CD4-positive, alpha-beta T cell treated with Interleukin-4 for 4 hours (primary cell): ENCODE data around the gene PTGIS.
"Not testable (repeated sequence)": the region's sequence is repeated elsewhere in the genome, so short reads cannot be mapped to it uniquely, and the experiment has no call there.

Experiments used
- DNase-seq: peaks from one replicate; pipeline ENCODE4 v3.0.0-alpha.2; 2020

PTGIS gene

GRCh38 chr20:49578436-49578835, 10.5 kb upstream of the PTGIS start:
- DNase-seq: no peak

- DNase-seq: no peak
These were observed 7.7 kb upstream of the PTGIS start for GRCh38 chr20:49575551-49576060.

- no peak for DNase-seq
These were observed 6.0 kb upstream of the PTGIS start for GRCh38 chr20:49573900-49574416.

- no peak for DNase-seq
These were observed 4.9 kb upstream of the PTGIS start for GRCh38 chr20:49572857-49573256.

GRCh38 chr20:49571553-49571835, 3.6 kb upstream of the PTGIS start:
- no peak for DNase-seq

- no peak for DNase-seq
These were observed 3.1 kb upstream of the PTGIS start for GRCh38 chr20:49570828-49571552.

GRCh38 chr20:49570161-49570827, 2.4 kb upstream of the PTGIS start:
- no peak for DNase-seq

GRCh38 chr20:49569411-49570115, 1.6 kb upstream of the PTGIS start:
- DNase-seq: no peak

GRCh38 chr20:49568278-49569151, 578 bp upstream of the PTGIS start:
- no peak for DNase-seq

GRCh38 chr20:49566401-49567364, 1.3 kb downstream of the PTGIS start:
- no peak for DNase-seq

GRCh38 chr20:49564991-49565390, 2.9 kb downstream of the PTGIS start:
- not testable (repeated sequence) for DNase-seq

GRCh38 chr20:49563015-49563980, 4.6 kb downstream of the PTGIS start:
- DNase-seq: no peak

- no peak for DNase-seq
These were observed 5.5 kb downstream of the PTGIS start for GRCh38 chr20:49562311-49563014.

- DNase-seq: no peak
These were observed 6.1 kb downstream of the PTGIS start for GRCh38 chr20:49561806-49562205.

- no peak for DNase-seq
These were observed 6.7 kb downstream of the PTGIS start for GRCh38 chr20:49561256-49561655.

- no peak for DNase-seq
These were observed 7.3 kb downstream of the PTGIS start for GRCh38 chr20:49560646-49561045.

GRCh38 chr20:49560186-49560585, 7.8 kb downstream of the PTGIS start:
- DNase-seq: no peak

GRCh38 chr20:49559411-49560081, 8.4 kb downstream of the PTGIS start:
- DNase-seq: no peak

- no peak for DNase-seq
These were observed 9.1 kb downstream of the PTGIS start for GRCh38 chr20:49558826-49559225.
